Panc1 (cell line): ENCODE data around the gene BRIX1. TPM values are rescaled to one million over a fixed set of nuclear protein-coding genes. Genes with fewer than 3 reads are reported as not detected.

Experiments used
- ATAC-seq: fragments of 200-7000 bp; cut with Tn5 transposase; 2 replicates; pipeline ENCODE4 v1.9.1; 2020; ENCODE audit warnings: mild to moderate bottlenecking, moderate library complexity
- BruUV-seq: library from RNA; stranded (reverse); fragments of 400-500 nt; replicated peaks from 2 replicates; lab custom pipeline; 2021; lab: Mats Ljungman, UMichigan
- CTCF ChIA-PET: fragments of 300-600 bp; sonication (Branson Sonifier 250); formaldehyde crosslinking; loops from one replicate; lab custom pipeline; 2022; ENCODE audit warnings: antibody characterized with exemption; lab: Charles Lee
- POLR2A ChIA-PET: fragments of 300-600 bp; sonication (Branson Sonifier 250); formaldehyde crosslinking; loops from one replicate; lab custom pipeline; 2022; ENCODE audit warnings: antibody characterized with exemption; lab: Charles Lee
- DNase-seq: peaks from one replicate; pipeline ENCODE4 v3.0.0-alpha.2; 2010; ENCODE audit warnings: low read depth, low spot score
- H3K27ac ChIP-seq: 2 replicates; pipeline ENCODE4 v1.5.1; 2011; ENCODE audit warnings: mild to moderate bottlenecking, low read length, inconsistent platforms
- H3K27me3 ChIP-seq: fragments of 200-500 bp; sonication (Bioruptor generic); 2 replicates; pipeline ENCODE4 v1.6.0; 2014; ENCODE audit warnings: low read length, inconsistent platforms; ENCODE audit not compliant: control insufficient read depth, insufficient read depth
- H3K36me3 ChIP-seq: fragments of 200-500 bp; sonication (Bioruptor generic); 2 replicates; pipeline ENCODE4 v1.5.1; 2014; ENCODE audit warnings: inconsistent platforms, mild to moderate bottlenecking, low read length, moderate library complexity; ENCODE audit not compliant: control insufficient read depth, insufficient read depth
- H3K4me1 ChIP-seq: 2 replicates; pipeline ENCODE4 v1.5.1; 2011; ENCODE audit warnings: inconsistent platforms, mild to moderate bottlenecking, low read length, moderate library complexity; ENCODE audit not compliant: control insufficient read depth, insufficient read depth
- H3K4me3 ChIP-seq, 2 experiments: 2 replicates each; pipeline ENCODE4 v1.5.1; 2011 to 2012; ENCODE audit warnings: low read depth in 2 of 2, low read length in 2 of 2, mild to moderate bottlenecking in 2 of 2, inconsistent platforms in 1 of 2, moderate library complexity in 1 of 2
- H3K9me3 ChIP-seq: fragments of 200-500 bp; sonication (Bioruptor generic); 2 replicates; pipeline ENCODE4 v1.5.1; 2014; ENCODE audit warnings: low read depth, mild to moderate bottlenecking, inconsistent platforms, low read length, moderate library complexity; ENCODE audit not compliant: control insufficient read depth, insufficient read depth
- CTCF ChIP-seq: fragments of 450-650 bp; IDR thresholded peaks from 2 replicates; pipeline ENCODE4 v1.5.1; 2017; ENCODE audit warnings: mild to moderate bottlenecking
- POLR2AphosphoS5 ChIP-seq: IDR thresholded peaks from 2 replicates; pipeline ENCODE4 v1.6.1; 2012; ENCODE audit warnings: mild to moderate bottlenecking, low read depth, low read length, moderate library complexity
- REST ChIP-seq, 2 experiments: IDR thresholded peaks; 2 replicates each; pipeline ENCODE4 v1.6.1; 2011 to 2012; ENCODE audit warnings: low read depth in 2 of 2, control low read depth in 1 of 2, low read length in 1 of 2, mild to moderate bottlenecking in 1 of 2, moderate library complexity in 1 of 2; ENCODE audit not compliant: insufficient read depth in 1 of 2
- SIN3A ChIP-seq: IDR thresholded peaks from 2 replicates; pipeline ENCODE4 v1.6.1; 2012; ENCODE audit warnings: low read depth, mild to moderate bottlenecking, low read length, moderate library complexity, borderline replicate concordance; ENCODE audit not compliant: insufficient read depth
- TCF7L2 ChIP-seq: IDR thresholded peaks from 2 replicates; pipeline ENCODE4 v1.6.1; 2011; ENCODE audit warnings: mild to moderate bottlenecking, low read depth, low read length, inconsistent platforms
- in situ Hi-C: cut with HindIII; loops from 2 replicates; pipeline ENCODE4 v1.10.0; 2016; ENCODE audit warnings: low sequenced_read_pairs, low pct_unique_long_range_greater_than_20kb
- intact Hi-C: fragments of 100-400 bp; cut with micrococcal nuclease; formaldehyde crosslinking; loops from one replicate; pipeline ENCODE4 v1.10.0; 2022; ENCODE audit not compliant: unreplicated experiment
- total RNA-seq: library from RNA; stranded (reverse); gene quantifications from one replicate; pipeline ENCODE4 v1.2.1, GENCODE V29; 2021; ENCODE audit not compliant: unreplicated experiment

Gene BRIX1
- total RNA-seq, 1 experiment from 2014 or later = 46.6 TPM

- CTCF ChIA-PET = no interaction called here
These were observed 9.9 kb upstream of the BRIX1 start for GRCh38 chr5:34905564-34905963.

GRCh38 chr5:34913072-34913471 is 2.4 kb upstream of the BRIX1 start:
- H3K4me3 ChIP-seq = no peak overlapping the region
- H3K36me3 ChIP-seq = peaks cover 41% of the 10 kb centered on the region
- in situ Hi-C loops = no loop called here
- no TSS peak for BruUV-seq
- POLR2A ChIA-PET = no interaction called here
- ATAC-seq (no peak), DNase-seq (no peak)
- no peaks in the 10 kb centered on the region for H3K27me3 ChIP-seq
- no peak for TF ChIP-seq SIN3A
- no peak for TF ChIP-seq TCF7L2
- no peak for TF ChIP-seq REST (IDR thresholded peaks at IDR 0.05; ENCODE audit: insufficient read depth in 1 of 2, low read depth in 2 of 2, low read length in 1 of 2)
- no peak for TF ChIP-seq POLR2AphosphoS5
- TF ChIP-seq CTCF = no peak
- intact Hi-C loops = no loop called here
- CTCF ChIA-PET = no interaction called here
- H3K4me1 ChIP-seq = peaks cover 11% of the 10 kb centered on the region
- H3K9me3 ChIP-seq = no peaks in the 10 kb centered on the region
- no peak overlapping the region for H3K27ac ChIP-seq

More at GRCh38 chr5:34905564-34905963, 9.9 kb upstream of the BRIX1 start:
- in situ Hi-C loops (no loop called here), intact Hi-C loops (no loop called here)
- no TSS peak for BruUV-seq
- H3K4me1 ChIP-seq = no peaks in the 10 kb centered on the region
- no peak for TF ChIP-seq TCF7L2
- TF ChIP-seq CTCF = peak; percentile 67; the same call in 1 of the 2 replicates
- TF ChIP-seq POLR2AphosphoS5 = no peak
- TF ChIP-seq SIN3A = no peak
- no peak for TF ChIP-seq REST (IDR thresholded peaks at IDR 0.05; ENCODE audit: insufficient read depth in 1 of 2, low read depth in 2 of 2, low read length in 1 of 2)
- no peak overlapping the region for H3K4me3 ChIP-seq
- POLR2A ChIA-PET = no interaction called here
- H3K27ac ChIP-seq = no peak overlapping the region
- ATAC-seq = no peak
- H3K27me3 ChIP-seq = no peaks in the 10 kb centered on the region
- H3K36me3 ChIP-seq = peaks cover 6% of the 10 kb centered on the region; the same call in 1 of the 2 replicates
- no peak for DNase-seq
- no peaks in the 10 kb centered on the region for H3K9me3 ChIP-seq
